GM23248 (cell line): ENCODE results near the gene NEK6. TPM values are rescaled to one million over a fixed set of nuclear protein-coding genes. Genes with fewer than 3 reads are reported as not detected.

Source experiments
- DNase-seq: peaks from one replicate; pipeline ENCODE4 v3.0.0-alpha.2; 2015
- H2AFZ ChIP-seq: fragments of 200-600 bp; sonication (generic); 2 replicates; pipeline ENCODE4 v1.6.1; 2016; ENCODE audit warnings: antibody characterized with exemption
- H3F3A ChIP-seq: fragments of 200-600 bp; sonication (generic); 2 replicates; pipeline ENCODE4 v1.6.1; 2016; ENCODE audit warnings: mild to moderate bottlenecking, antibody characterized with exemption, mixed run types; ENCODE audit not compliant: insufficient read depth
- H3K27ac ChIP-seq: fragments of 200-600 bp; sonication (generic); 2 replicates; pipeline ENCODE4 v1.5.1; 2016; ENCODE audit warnings: mild to moderate bottlenecking
- H3K27me3 ChIP-seq: fragments of 200-600 bp; sonication (generic); replicated peaks from 2 replicates; pipeline ENCODE4 v1.6.1; 2016; ENCODE audit warnings: mild to moderate bottlenecking; ENCODE audit not compliant: insufficient read depth
- H3K36me3 ChIP-seq: fragments of 200-600 bp; sonication (generic); 2 replicates; pipeline ENCODE4 v1.6.1; 2016; ENCODE audit warnings: low read depth, mild to moderate bottlenecking
- H3K4me1 ChIP-seq: fragments of 200-600 bp; sonication (generic); 2 replicates; pipeline ENCODE4 v1.6.1; 2016; ENCODE audit warnings: mild to moderate bottlenecking; ENCODE audit not compliant: insufficient read depth
- H3K4me2 ChIP-seq: fragments of 200-600 bp; sonication (generic); one replicate; pipeline ENCODE4 v1.6.1; 2016; ENCODE audit warnings: mild to moderate bottlenecking; ENCODE audit not compliant: unreplicated experiment
- H3K4me3 ChIP-seq: fragments of 200-600 bp; sonication (generic); 2 replicates; pipeline ENCODE4 v1.5.1; 2016; ENCODE audit warnings: mild to moderate bottlenecking
- H3K79me2 ChIP-seq: fragments of 200-600 bp; sonication (generic); 2 replicates; pipeline ENCODE4 v1.6.1; 2016; ENCODE audit warnings: mild to moderate bottlenecking; ENCODE audit not compliant: insufficient read depth
- H3K9ac ChIP-seq: fragments of 200-600 bp; sonication (generic); 2 replicates; pipeline ENCODE4 v1.6.1; 2016; ENCODE audit warnings: mild to moderate bottlenecking
- H3K9me2 ChIP-seq: fragments of 200-600 bp; sonication (generic); 2 replicates; pipeline ENCODE4 v1.6.1; 2016; ENCODE audit warnings: mixed run types, mild to moderate bottlenecking, moderate library complexity; ENCODE audit not compliant: insufficient read depth
- H3K9me3 ChIP-seq: fragments of 200-600 bp; sonication (generic); one replicate; pipeline ENCODE4 v1.6.1; 2017; ENCODE audit warnings: low read depth
- H4K20me1 ChIP-seq: fragments of 200-600 bp; sonication (generic); 2 replicates; pipeline ENCODE4 v1.6.0; 2016; ENCODE audit not compliant: insufficient read depth
- EZH2 ChIP-seq: fragments of 200-600 bp; sonication (generic); IDR thresholded peaks from 2 replicates; pipeline ENCODE4 v1.6.1; 2018; ENCODE audit warnings: antibody characterized with exemption, mild to moderate bottlenecking; ENCODE audit not compliant: insufficient read depth, poor library complexity, severe bottlenecking
- EZH2phosphoT487 ChIP-seq: fragments of 200-600 bp; sonication (generic); IDR thresholded peaks from 2 replicates; pipeline ENCODE4 v1.6.1; 2018; ENCODE audit warnings: antibody characterized with exemption, moderate library complexity, mild to moderate bottlenecking, low read depth; ENCODE audit not compliant: insufficient read depth
- WGBS, 2 experiments: methylation state at CpG; one replicate each; pipeline ENCODE4 v1.1.6; 2015 to 2017; ENCODE audit warnings: low lambda C conversion rate in 2 of 2, low coverage in 1 of 2; ENCODE audit errors: missing lambda C conversion rate in 2 of 2; 5-methylcytosine and 5-hydroxymethylcytosine counted together
- in situ Hi-C: fragments of 300-500 bp; cut with MboI; formaldehyde crosslinking; loops from 2 replicates; pipeline ENCODE4 v1.15.0; 2020
- polyA plus RNA-seq: library from polyadenylated mRNA; unstranded; fragments of >200 nt; fragmentation: Nextera tagmentation; extraction: Ambion mirVana; gene quantifications from 2 replicates; pipeline ENCODE4 v1.2.1, GENCODE V29; 2016
- total RNA-seq: library from RNA; depleted of rRNA; stranded (reverse); fragments of >200 nt; shearing (Covaris generic); gene quantifications from 2 replicates; pipeline ENCODE4 v1.2.3, GENCODE V29; 2014

The NEK6 gene
- total and polyA plus RNA-seq, 2 experiments from 2014 or later = 43.7 to 69.6 TPM

- in situ Hi-C loops = loop anchor here (10.0 kb wide), 1 partner anchor 176 kb away; no protein-coding TSS in a partner anchor
- TF ChIP-seq EZH2phosphoT487 = no peak
- TF ChIP-seq EZH2 = no peak
- H3K4me2 ChIP-seq = no peak overlapping the region
- H3K27me3 ChIP-seq = no peaks in the 10 kb centered on the region
- H3K4me1 ChIP-seq = peaks cover 14% of the 10 kb centered on the region
- no peaks in the 10 kb centered on the region for H3K9me3 ChIP-seq
- WGBS, 2 experiments = 93 to 96% methylated on average over 5 of the region's 5 CpGs
- H2AFZ ChIP-seq = no peak overlapping the region
- H3K9ac ChIP-seq = no peak overlapping the region
- H4K20me1 ChIP-seq = no peaks in the 10 kb centered on the region
- H3K4me3 ChIP-seq = no peak overlapping the region
- H3F3A ChIP-seq = peaks cover 10% of the 10 kb centered on the region
- peaks cover 69% of the 10 kb centered on the region for H3K79me2 ChIP-seq
- peaks cover 9% of the 10 kb centered on the region for H3K36me3 ChIP-seq
- no peaks in the 10 kb centered on the region for H3K9me2 ChIP-seq
- DNase-seq = no peak
- H3K27ac ChIP-seq = no peak overlapping the region
These were observed 53.5 kb downstream of the NEK6 start for GRCh38 chr9:124311283-124311682.

GRCh38 chr9:124312290-124313265, 54.8 kb downstream of the NEK6 start:
- Histone ChIP-seq H3F3A (0 out of 2 replicates have a peak, but pooled peaks cover 3% of the 10 kb centered on the region), H3K4me3 (no peak overlapping the region), H3K27me3 (no peaks in the 10 kb centered on the region), H3K9ac (no peak overlapping the region), H4K20me1 (no peaks in the 10 kb centered on the region), H3K36me3 (peaks cover 14% of the 10 kb centered on the region), H3K4me2 (no peak overlapping the region), H2AFZ (no peak overlapping the region), H3K9me3 (no peaks in the 10 kb centered on the region), H3K27ac (no peak overlapping the region), H3K4me1 (peaks cover 4% of the 10 kb centered on the region), H3K9me2 (no peaks in the 10 kb centered on the region), H3K79me2 (peaks cover 58% of the 10 kb centered on the region)
- TF ChIP-seq EZH2 = no peak
- TF ChIP-seq EZH2phosphoT487 = no peak
- no peak for DNase-seq
- 85 to 87% methylated on average over 27 of the region's 27 CpGs for WGBS, 2 experiments
- in situ Hi-C loops = loop anchor here (10.0 kb wide), 1 partner anchor 178 kb away; no protein-coding TSS in a partner anchor

- H3K27ac ChIP-seq = no peak overlapping the region
- peaks cover 16% of the 10 kb centered on the region; the same call in 1 of the 2 replicates for H3K36me3 ChIP-seq
- no peak overlapping the region for H3K4me3 ChIP-seq
- no peaks in the 10 kb centered on the region for H3K9me3 ChIP-seq
- H3K4me2 ChIP-seq = no peak overlapping the region
- in situ Hi-C loops = loop anchor here (10.0 kb wide), 1 partner anchor 179 kb away; no protein-coding TSS in a partner anchor
- H3K27me3 ChIP-seq = no peaks in the 10 kb centered on the region
- peaks cover 4% of the 10 kb centered on the region for H3K4me1 ChIP-seq
- TF ChIP-seq EZH2phosphoT487 (no peak), EZH2 (no peak)
- no peak overlapping the region for H3K9ac ChIP-seq
- 0 out of 2 replicates have a peak, but pooled peaks cover 4% of the 10 kb centered on the region for H3F3A ChIP-seq
- peaks cover 51% of the 10 kb centered on the region for H3K79me2 ChIP-seq
- H3K9me2 ChIP-seq = no peaks in the 10 kb centered on the region
- DNase-seq = no peak
- H4K20me1 ChIP-seq = no peaks in the 10 kb centered on the region
- 92 to 93% methylated on average over 18 of the region's 18 CpGs for WGBS, 2 experiments
- H2AFZ ChIP-seq = no peak overlapping the region
These were observed 56.2 kb downstream of the NEK6 start for GRCh38 chr9:124313940-124314339.

- Histone ChIP-seq H3K4me2 (no peak overlapping the region), H3K79me2 (peaks cover 53% of the 10 kb centered on the region), H3F3A (peaks cover 11% of the 10 kb centered on the region; the same call in 1 of the 2 replicates), H3K27me3 (no peaks in the 10 kb centered on the region), H4K20me1 (no peaks in the 10 kb centered on the region), H2AFZ (no peak overlapping the region), H3K4me1 (no peaks in the 10 kb centered on the region), H3K36me3 (peaks cover 25% of the 10 kb centered on the region), H3K9ac (no peak overlapping the region), H3K9me2 (no peaks in the 10 kb centered on the region), H3K27ac (no peak overlapping the region), H3K9me3 (no peaks in the 10 kb centered on the region), H3K4me3 (no peak overlapping the region)
- in situ Hi-C loops = loop anchor here (10.0 kb wide), 1 partner anchor 181 kb away; no protein-coding TSS in a partner anchor
- DNase-seq = no peak
- TF ChIP-seq EZH2 (no peak), EZH2phosphoT487 (no peak)
- WGBS, 2 experiments = 95 to 97% methylated on average over 15 to 16 of the region's 16 CpGs
These were observed 58.1 kb downstream of the NEK6 start for GRCh38 chr9:124315882-124316281.
